SU-DHL-6 (cell line): ENCODE data around the gene SORCS2.

Source experiments
- H2AFZ ChIP-seq: fragments of 200-600 bp; sonication (generic); 2 replicates; pipeline ENCODE4 v1.6.1; 2014; ENCODE audit warnings: low read depth, mild to moderate bottlenecking, moderate library complexity, mixed read lengths, antibody characterized with exemption, low read length; ENCODE audit not compliant: severe bottlenecking
- H3F3A ChIP-seq: fragments of 200-600 bp; shearing (Covaris generic); 2 replicates; pipeline ENCODE4 v1.6.0; 2016; ENCODE audit warnings: antibody characterized with exemption, mild to moderate bottlenecking; ENCODE audit not compliant: insufficient read depth
- H3K27ac ChIP-seq: fragments of 200-600 bp; sonication (generic); 2 replicates; pipeline ENCODE4 v1.5.1; 2016; ENCODE audit warnings: low read depth, mild to moderate bottlenecking, low read length, moderate library complexity, mixed read lengths
- H3K27me3 ChIP-seq: fragments of 200-600 bp; sonication (generic), shearing (Covaris generic); 2 replicates; pipeline ENCODE4 v1.6.0; 2014; ENCODE audit warnings: mild to moderate bottlenecking, low read length
- H3K36me3 ChIP-seq: fragments of 200-600 bp; sonication (generic); 2 replicates; pipeline ENCODE4 v1.6.1; 2014; ENCODE audit warnings: mild to moderate bottlenecking, low read length, mixed read lengths
- H3K4me2 ChIP-seq: fragments of 300-600, 200-600 bp; shearing (Covaris generic), sonication (generic); 2 replicates; pipeline ENCODE4 v1.6.0; 2014; ENCODE audit warnings: low read length, low read depth, mild to moderate bottlenecking; ENCODE audit not compliant: poor library complexity, severe bottlenecking
- H3K4me3 ChIP-seq: fragments of 200-600 bp; sonication (generic); 2 replicates; pipeline ENCODE4 v1.5.1; 2014; ENCODE audit warnings: antibody characterized with exemption, low read length, mild to moderate bottlenecking, mixed read lengths; ENCODE audit not compliant: insufficient read depth, poor library complexity, severe bottlenecking
- H3K79me2 ChIP-seq: fragments of 200-600 bp; sonication (generic); 2 replicates; pipeline ENCODE4 v1.6.1; 2014; ENCODE audit warnings: mild to moderate bottlenecking, low read length, moderate library complexity; ENCODE audit not compliant: insufficient read depth
- H3K9ac ChIP-seq: fragments of 200-600 bp; sonication (generic); 2 replicates; pipeline ENCODE4 v1.7.0; 2014; ENCODE audit warnings: mild to moderate bottlenecking, low read length
- H3K9me2 ChIP-seq: fragments of 200-600 bp; sonication (generic); replicated peaks from 2 replicates; pipeline ENCODE4 v1.6.1; 2014; ENCODE audit warnings: low read length; ENCODE audit not compliant: insufficient read depth
- H3K9me3 ChIP-seq: fragments of 200-600 bp; sonication (generic); 2 replicates; pipeline ENCODE4 v1.6.1; 2014; ENCODE audit warnings: low read length, mixed read lengths; ENCODE audit not compliant: insufficient read depth
- H4K20me1 ChIP-seq: fragments of 200-600 bp; sonication (generic); 2 replicates; pipeline ENCODE4 v1.6.1; 2014; ENCODE audit warnings: low read depth, mild to moderate bottlenecking, antibody characterized with exemption, low read length, moderate library complexity, mixed read lengths
- CTCF ChIP-seq: fragments of 200-600 bp; sonication (generic); IDR thresholded peaks from one replicate; pipeline ENCODE4 v1.5.1; 2017; ENCODE audit warnings: antibody characterized with exemption, mild to moderate bottlenecking, low read length, moderate library complexity; ENCODE audit not compliant: insufficient read depth, poor library complexity, severe bottlenecking
- EZH2phosphoT487 ChIP-seq: fragments of 200-600 bp; sonication (generic), shearing (Covaris generic); conservative IDR thresholded peaks from 2 replicates; pipeline ENCODE4 v1.6.1; 2018; ENCODE audit warnings: mild to moderate bottlenecking, antibody characterized with exemption, low read length, moderate library complexity, mixed read lengths

The SORCS2 gene

GRCh38 chr4:7767526-7767925 lies 575.2 kb downstream of the SORCS2 start:
- Histone ChIP-seq H3K4me2 (no peak overlapping the region), H3F3A (no peaks in the 10 kb centered on the region), H3K27ac (no peak overlapping the region), H3K27me3 (no peaks in the 10 kb centered on the region), H3K79me2 (no peaks in the 10 kb centered on the region), H3K9me2 (no peaks in the 10 kb centered on the region), H3K9me3 (no peaks in the 10 kb centered on the region), H4K20me1 (no peaks in the 10 kb centered on the region), H3K36me3 (no peaks in the 10 kb centered on the region), H3K4me3 (no peak overlapping the region), H3K9ac (no peak overlapping the region), H2AFZ (no peak overlapping the region)
- TF ChIP-seq CTCF, result no peak
- no peak for TF ChIP-seq EZH2phosphoT487

GRCh38 chr4:7767966-7768365 lies 575.6 kb downstream of the SORCS2 start:
- Histone ChIP-seq H2AFZ (no peak overlapping the region), H3K4me3 (no peak overlapping the region), H3K9me2 (no peaks in the 10 kb centered on the region), H3F3A (no peaks in the 10 kb centered on the region), H3K27me3 (no peaks in the 10 kb centered on the region), H3K4me2 (no peak overlapping the region), H3K36me3 (no peaks in the 10 kb centered on the region), H4K20me1 (no peaks in the 10 kb centered on the region), H3K9ac (no peak overlapping the region), H3K27ac (no peak overlapping the region), H3K9me3 (no peaks in the 10 kb centered on the region), H3K79me2 (no peaks in the 10 kb centered on the region)
- TF ChIP-seq CTCF, result no peak
- TF ChIP-seq EZH2phosphoT487, result no peak

GRCh38 chr4:7768736-7769135 lies 576.4 kb downstream of the SORCS2 start:
- H3K79me2 ChIP-seq, result no peaks in the 10 kb centered on the region
- H3K9me2 ChIP-seq, result no peaks in the 10 kb centered on the region
- H4K20me1 ChIP-seq, result no peaks in the 10 kb centered on the region
- H3K4me3 ChIP-seq, result no peak overlapping the region
- H3K4me2 ChIP-seq, result no peak overlapping the region
- H3K27me3 ChIP-seq, result no peaks in the 10 kb centered on the region
- TF ChIP-seq EZH2phosphoT487 (no peak), CTCF (no peak)
- H2AFZ ChIP-seq, result no peak overlapping the region
- H3K9me3 ChIP-seq, result no peaks in the 10 kb centered on the region
- H3K9ac ChIP-seq, result no peak overlapping the region
- H3K27ac ChIP-seq, result no peak overlapping the region
- H3F3A ChIP-seq, result no peaks in the 10 kb centered on the region
- H3K36me3 ChIP-seq, result no peaks in the 10 kb centered on the region
